H1 (cell line): ENCODE data around the gene ADAMTS9. TPM values are rescaled to one million over a fixed set of nuclear protein-coding genes. Genes with fewer than 3 reads are reported as not detected.

ENCODE experiments used
- ASH2L ChIP-seq: fragments of 200-600, 300-600 bp; sonication (generic); IDR thresholded peaks from one replicate; pipeline ENCODE4 v1.7.1; 2017; ENCODE audit warnings: low read length
- CBX5 ChIP-seq: fragments of 300-800, 300-1000 bp; sonication (generic); IDR thresholded peaks from 2 replicates; pipeline ENCODE4 v1.7.1; 2016; ENCODE audit warnings: antibody characterized with exemption, low read length, low read depth
- EZH2 ChIP-seq: fragments of 200-600 bp; sonication (generic); IDR thresholded peaks from 2 replicates; pipeline ENCODE4 v1.7.1; 2012; ENCODE audit warnings: low read depth, mild to moderate bottlenecking, moderate library complexity, low read length, inconsistent platforms; ENCODE audit not compliant: severe bottlenecking
- MAFK ChIP-seq: IDR thresholded peaks from 2 replicates; pipeline ENCODE4 v1.6.1; 2012; ENCODE audit warnings: low read depth, mild to moderate bottlenecking, improper control_type of control experiment, low read length
- MAX ChIP-seq: IDR thresholded peaks from 2 replicates; pipeline ENCODE4 v1.6.1; 2012; ENCODE audit warnings: inconsistent platforms
- RBBP5 ChIP-seq: IDR thresholded peaks from 2 replicates; pipeline ENCODE4 v1.7.1; 2012; ENCODE audit warnings: low read depth, mild to moderate bottlenecking, inconsistent platforms, low read length, moderate library complexity, borderline replicate concordance
- polyA plus RNA-seq, 7 experiments: library from polyadenylated mRNA; depleted of rRNA in 3 of 7; stranded (reverse) in 5 of 7; unstranded in 2 of 7; fragments of >200 nt in 5 of 7; fragments of 200-250 nt in 2 of 7; gene quantifications; 1 replicate in 5 of 7; 2 replicates in 1 of 7; 4 replicates in 1 of 7; pipeline versions ENCODE4 v1.2.1 to v1.2.3, GENCODE V29; 2011 to 2013; ENCODE audit warnings: missing spikeins in 2 of 7, mixed read lengths in 2 of 7
- total RNA-seq: library from RNA; stranded (reverse); fragmentation: NEBNext Ultra II Directional; extraction: Animal tissue kit (Norgen Biotek cat#: 25700); gene quantifications from 2 replicates; pipeline ENCODE4 v1.2.1, GENCODE V29; 2021
- TF ChIP-seq, protein P1 (sequence below): fragments of 300-600 bp; sonication (generic); IDR thresholded peaks from 2 replicates; pipeline ENCODE4 v1.7.1; 2012; ENCODE audit warnings: low read length, moderate library complexity, mild to moderate bottlenecking, inconsistent platforms; ENCODE audit not compliant: insufficient replicate concordance
- TF ChIP-seq, protein P2 (sequence below): IDR thresholded peaks from 2 replicates; pipeline ENCODE4 v1.6.1; 2011; ENCODE audit warnings: low read length, improper control_type of control experiment

ADAMTS9 gene
- total and polyA plus RNA-seq, 2 of the 8 experiments (the other 6 are each of a cell fraction or from before 2014, with no cell fraction given): 0.20 to 0.41 TPM

DNA sequence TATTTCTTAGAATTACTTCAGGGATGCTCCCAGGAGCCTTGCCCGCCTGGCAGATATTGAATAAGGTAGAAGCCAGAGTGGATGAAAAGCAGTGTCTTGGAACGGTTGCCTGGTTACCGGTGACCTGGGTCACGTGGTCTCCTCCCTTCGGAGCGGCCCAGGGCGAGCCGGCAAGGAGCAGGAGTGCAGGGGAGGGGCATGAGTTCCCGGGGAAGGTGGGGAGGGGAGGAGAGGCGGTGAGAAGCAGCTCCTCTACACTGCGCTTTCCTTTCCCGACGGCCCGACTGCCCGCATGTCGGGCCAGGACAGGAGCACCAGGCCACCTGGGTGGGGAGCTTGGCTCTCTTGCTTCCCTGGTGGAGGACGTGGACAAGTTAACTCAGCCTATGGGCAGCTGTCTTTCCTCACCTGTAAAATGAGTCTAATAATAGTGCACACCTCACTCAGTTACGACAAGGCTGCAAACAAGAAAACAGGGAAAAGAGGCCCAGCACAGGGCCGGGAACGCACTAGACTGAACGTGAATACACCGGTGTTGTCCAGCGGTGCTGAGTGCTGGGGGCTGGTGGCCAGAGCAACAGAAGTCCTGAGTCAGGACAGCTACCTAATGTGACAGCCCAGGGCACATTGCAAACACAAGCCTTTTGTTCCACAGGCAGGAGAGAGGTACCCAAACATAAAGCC is 198.3 kb downstream of the ADAMTS9 start (continued):
- TF ChIP-seq, protein P1, sequence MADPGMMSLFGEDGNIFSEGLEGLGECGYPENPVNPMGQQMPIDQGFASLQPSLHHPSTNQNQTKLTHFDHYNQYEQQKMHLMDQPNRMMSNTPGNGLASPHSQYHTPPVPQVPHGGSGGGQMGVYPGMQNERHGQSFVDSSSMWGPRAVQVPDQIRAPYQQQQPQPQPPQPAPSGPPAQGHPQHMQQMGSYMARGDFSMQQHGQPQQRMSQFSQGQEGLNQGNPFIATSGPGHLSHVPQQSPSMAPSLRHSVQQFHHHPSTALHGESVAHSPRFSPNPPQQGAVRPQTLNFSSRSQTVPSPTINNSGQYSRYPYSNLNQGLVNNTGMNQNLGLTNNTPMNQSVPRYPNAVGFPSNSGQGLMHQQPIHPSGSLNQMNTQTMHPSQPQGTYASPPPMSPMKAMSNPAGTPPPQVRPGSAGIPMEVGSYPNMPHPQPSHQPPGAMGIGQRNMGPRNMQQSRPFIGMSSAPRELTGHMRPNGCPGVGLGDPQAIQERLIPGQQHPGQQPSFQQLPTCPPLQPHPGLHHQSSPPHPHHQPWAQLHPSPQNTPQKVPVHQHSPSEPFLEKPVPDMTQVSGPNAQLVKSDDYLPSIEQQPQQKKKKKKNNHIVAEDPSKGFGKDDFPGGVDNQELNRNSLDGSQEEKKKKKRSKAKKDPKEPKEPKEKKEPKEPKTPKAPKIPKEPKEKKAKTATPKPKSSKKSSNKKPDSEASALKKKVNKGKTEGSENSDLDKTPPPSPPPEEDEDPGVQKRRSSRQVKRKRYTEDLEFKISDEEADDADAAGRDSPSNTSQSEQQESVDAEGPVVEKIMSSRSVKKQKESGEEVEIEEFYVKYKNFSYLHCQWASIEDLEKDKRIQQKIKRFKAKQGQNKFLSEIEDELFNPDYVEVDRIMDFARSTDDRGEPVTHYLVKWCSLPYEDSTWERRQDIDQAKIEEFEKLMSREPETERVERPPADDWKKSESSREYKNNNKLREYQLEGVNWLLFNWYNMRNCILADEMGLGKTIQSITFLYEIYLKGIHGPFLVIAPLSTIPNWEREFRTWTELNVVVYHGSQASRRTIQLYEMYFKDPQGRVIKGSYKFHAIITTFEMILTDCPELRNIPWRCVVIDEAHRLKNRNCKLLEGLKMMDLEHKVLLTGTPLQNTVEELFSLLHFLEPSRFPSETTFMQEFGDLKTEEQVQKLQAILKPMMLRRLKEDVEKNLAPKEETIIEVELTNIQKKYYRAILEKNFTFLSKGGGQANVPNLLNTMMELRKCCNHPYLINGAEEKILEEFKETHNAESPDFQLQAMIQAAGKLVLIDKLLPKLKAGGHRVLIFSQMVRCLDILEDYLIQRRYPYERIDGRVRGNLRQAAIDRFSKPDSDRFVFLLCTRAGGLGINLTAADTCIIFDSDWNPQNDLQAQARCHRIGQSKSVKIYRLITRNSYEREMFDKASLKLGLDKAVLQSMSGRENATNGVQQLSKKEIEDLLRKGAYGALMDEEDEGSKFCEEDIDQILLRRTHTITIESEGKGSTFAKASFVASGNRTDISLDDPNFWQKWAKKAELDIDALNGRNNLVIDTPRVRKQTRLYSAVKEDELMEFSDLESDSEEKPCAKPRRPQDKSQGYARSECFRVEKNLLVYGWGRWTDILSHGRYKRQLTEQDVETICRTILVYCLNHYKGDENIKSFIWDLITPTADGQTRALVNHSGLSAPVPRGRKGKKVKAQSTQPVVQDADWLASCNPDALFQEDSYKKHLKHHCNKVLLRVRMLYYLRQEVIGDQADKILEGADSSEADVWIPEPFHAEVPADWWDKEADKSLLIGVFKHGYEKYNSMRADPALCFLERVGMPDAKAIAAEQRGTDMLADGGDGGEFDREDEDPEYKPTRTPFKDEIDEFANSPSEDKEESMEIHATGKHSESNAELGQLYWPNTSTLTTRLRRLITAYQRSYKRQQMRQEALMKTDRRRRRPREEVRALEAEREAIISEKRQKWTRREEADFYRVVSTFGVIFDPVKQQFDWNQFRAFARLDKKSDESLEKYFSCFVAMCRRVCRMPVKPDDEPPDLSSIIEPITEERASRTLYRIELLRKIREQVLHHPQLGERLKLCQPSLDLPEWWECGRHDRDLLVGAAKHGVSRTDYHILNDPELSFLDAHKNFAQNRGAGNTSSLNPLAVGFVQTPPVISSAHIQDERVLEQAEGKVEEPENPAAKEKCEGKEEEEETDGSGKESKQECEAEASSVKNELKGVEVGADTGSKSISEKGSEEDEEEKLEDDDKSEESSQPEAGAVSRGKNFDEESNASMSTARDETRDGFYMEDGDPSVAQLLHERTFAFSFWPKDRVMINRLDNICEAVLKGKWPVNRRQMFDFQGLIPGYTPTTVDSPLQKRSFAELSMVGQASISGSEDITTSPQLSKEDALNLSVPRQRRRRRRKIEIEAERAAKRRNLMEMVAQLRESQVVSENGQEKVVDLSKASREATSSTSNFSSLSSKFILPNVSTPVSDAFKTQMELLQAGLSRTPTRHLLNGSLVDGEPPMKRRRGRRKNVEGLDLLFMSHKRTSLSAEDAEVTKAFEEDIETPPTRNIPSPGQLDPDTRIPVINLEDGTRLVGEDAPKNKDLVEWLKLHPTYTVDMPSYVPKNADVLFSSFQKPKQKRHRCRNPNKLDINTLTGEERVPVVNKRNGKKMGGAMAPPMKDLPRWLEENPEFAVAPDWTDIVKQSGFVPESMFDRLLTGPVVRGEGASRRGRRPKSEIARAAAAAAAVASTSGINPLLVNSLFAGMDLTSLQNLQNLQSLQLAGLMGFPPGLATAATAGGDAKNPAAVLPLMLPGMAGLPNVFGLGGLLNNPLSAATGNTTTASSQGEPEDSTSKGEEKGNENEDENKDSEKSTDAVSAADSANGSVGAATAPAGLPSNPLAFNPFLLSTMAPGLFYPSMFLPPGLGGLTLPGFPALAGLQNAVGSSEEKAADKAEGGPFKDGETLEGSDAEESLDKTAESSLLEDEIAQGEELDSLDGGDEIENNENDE: no peak
- TF ChIP-seq EZH2 (peak; percentile 36), MAFK (no peak), CBX5 (no peak), ASH2L (peak; percentile 68), RBBP5 (peak; percentile 78), MAX (peak; percentile 68; the same call in 1 of the 2 replicates)
- TF ChIP-seq, protein P2, sequence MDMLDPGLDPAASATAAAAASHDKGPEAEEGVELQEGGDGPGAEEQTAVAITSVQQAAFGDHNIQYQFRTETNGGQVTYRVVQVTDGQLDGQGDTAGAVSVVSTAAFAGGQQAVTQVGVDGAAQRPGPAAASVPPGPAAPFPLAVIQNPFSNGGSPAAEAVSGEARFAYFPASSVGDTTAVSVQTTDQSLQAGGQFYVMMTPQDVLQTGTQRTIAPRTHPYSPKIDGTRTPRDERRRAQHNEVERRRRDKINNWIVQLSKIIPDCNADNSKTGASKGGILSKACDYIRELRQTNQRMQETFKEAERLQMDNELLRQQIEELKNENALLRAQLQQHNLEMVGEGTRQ: peak; percentile 91
